ENCODE results near the gene SLC47A2.

DNA sequence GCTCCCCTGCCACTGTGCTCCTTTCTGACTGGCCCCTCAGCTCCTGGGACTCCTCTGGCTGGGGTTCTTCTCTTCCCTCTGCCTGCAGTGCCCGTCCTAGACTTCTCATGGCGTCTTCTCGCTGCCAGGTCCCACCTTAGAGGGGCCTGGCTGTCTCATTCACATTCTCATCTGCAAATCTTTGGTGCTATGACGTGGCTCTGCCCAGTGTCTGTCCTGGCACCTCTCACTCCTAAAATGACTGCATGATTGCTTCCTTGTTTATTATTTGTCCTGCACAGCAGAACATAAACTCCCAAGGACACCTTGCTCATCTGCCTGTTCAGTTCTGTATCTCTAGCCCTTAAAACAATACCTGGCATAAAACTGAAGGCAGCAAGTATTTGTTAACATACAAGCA lies 86.3 kb downstream of the SLC47A2 start:
- no peak for TF ChIP-seq CTCF (IDR thresholded peaks at IDR 0.05)
- TF ChIP-seq POLR2AphosphoS5 (IDR thresholded peaks at IDR 0.05; ENCODE audit: low read depth, low read length) = no peak
- no peak for TF ChIP-seq REST (IDR thresholded peaks at IDR 0.05; ENCODE audit: insufficient read depth in 1 of 2, low read depth in 2 of 2, low read length in 1 of 2)
